ENCODE measurements around the gene PTPN7. TPM values are rescaled to one million over a fixed set of nuclear protein-coding genes. Genes with fewer than 3 reads are reported as not detected.
"Not testable (repeated sequence)": the region's sequence is repeated elsewhere in the genome, so short reads cannot be mapped to it uniquely, and the experiment has no call there.

PTPN7 gene
- total RNA-seq, 1 experiment from 2014 or later: not detected

- DNase-seq: no peak
- Histone ChIP-seq H3K9me3 (no peaks in the 10 kb centered on the region), H3K27me3 (peaks cover 6% of the 10 kb centered on the region), H3K36me3 (no peaks in the 10 kb centered on the region), H3K4me3 (no peak within 1 kb of the TSS)
Observed at GRCh38 chr1:202193614-202194327, 33.4 kb upstream of the PTPN7 start, which contains the start of gene LGR6. LGR6 (plus strand) TSS chr1:202193799; CDS start chr1:202193990, 191 bp downstream.

- peak; percentile 45 for DNase-seq
- peaks cover 6% of the 10 kb centered on the region for H3K27me3 ChIP-seq
- no peak overlapping the region for H3K4me3 ChIP-seq
- H3K9me3 ChIP-seq: no peaks in the 10 kb centered on the region
- no peaks in the 10 kb centered on the region for H3K36me3 ChIP-seq
Observed at GRCh38 chr1:202192770-202193613, 32.6 kb upstream of the PTPN7 start.

GRCh38 chr1:202191391-202191790 is 31.0 kb upstream of the PTPN7 start:
- H3K27me3 ChIP-seq, H3K9me3 ChIP-seq, H3K4me3 ChIP-seq, H3K36me3 ChIP-seq, DNase-seq: not testable (repeated sequence)

- H3K9me3 ChIP-seq: no peaks in the 10 kb centered on the region
- H3K36me3 ChIP-seq: no peaks in the 10 kb centered on the region
- H3K27me3 ChIP-seq: peaks cover 6% of the 10 kb centered on the region
- DNase-seq: no peak
- H3K4me3 ChIP-seq: no peak overlapping the region
Observed at GRCh38 chr1:202189918-202190715, 29.7 kb upstream of the PTPN7 start.

GRCh38 chr1:202189001-202189790 is 28.8 kb upstream of the PTPN7 start:
- Histone ChIP-seq H3K9me3 (no peaks in the 10 kb centered on the region), H3K4me3 (no peak overlapping the region), H3K27me3 (peaks cover 6% of the 10 kb centered on the region), H3K36me3 (no peaks in the 10 kb centered on the region)
- peak; percentile 71 for DNase-seq

GRCh38 chr1:202187697-202188407 is 27.4 kb upstream of the PTPN7 start:
- Histone ChIP-seq H3K4me3 (no peak overlapping the region), H3K36me3 (no peaks in the 10 kb centered on the region), H3K9me3 (no peaks in the 10 kb centered on the region), H3K27me3 (peaks cover under 1% of the 10 kb centered on the region; the same call in 1 of the 2 replicates)
- no peak for DNase-seq

- H3K27me3 ChIP-seq: no peaks in the 10 kb centered on the region
- DNase-seq: no peak
- no peaks in the 10 kb centered on the region for H3K36me3 ChIP-seq
- no peaks in the 10 kb centered on the region for H3K9me3 ChIP-seq
- H3K4me3 ChIP-seq: no peak overlapping the region
Observed at GRCh38 chr1:202187041-202187671, 26.8 kb upstream of the PTPN7 start.

GRCh38 chr1:202186327-202186726 is 25.9 kb upstream of the PTPN7 start:
- DNase-seq: no peak

GRCh38 chr1:202184750-202185460 is 24.5 kb upstream of the PTPN7 start:
- Histone ChIP-seq H3K9me3 (no peaks in the 10 kb centered on the region), H3K27me3 (no peaks in the 10 kb centered on the region), H3K4me3 (no peak overlapping the region), H3K36me3 (no peaks in the 10 kb centered on the region)
- DNase-seq: peak; percentile 90

More at GRCh38 chr1:202186327-202186726, 25.9 kb upstream of the PTPN7 start:
- no peaks in the 10 kb centered on the region for H3K27me3 ChIP-seq
- H3K9me3 ChIP-seq: no peaks in the 10 kb centered on the region
- H3K4me3 ChIP-seq: no peak overlapping the region
- no peaks in the 10 kb centered on the region for H3K36me3 ChIP-seq

GRCh38 chr1:202182040-202182877 is 21.9 kb upstream of the PTPN7 start:
- no peak for DNase-seq
- no peaks in the 10 kb centered on the region for H3K9me3 ChIP-seq
- no peaks in the 10 kb centered on the region for H3K27me3 ChIP-seq
- no peaks in the 10 kb centered on the region for H3K36me3 ChIP-seq
- no peak overlapping the region for H3K4me3 ChIP-seq

- Histone ChIP-seq H3K27me3 (no peaks in the 10 kb centered on the region), H3K9me3 (no peaks in the 10 kb centered on the region), H3K36me3 (no peaks in the 10 kb centered on the region), H3K4me3 (no peak overlapping the region)
- DNase-seq: no peak
Observed at GRCh38 chr1:202181586-202181985, 21.2 kb upstream of the PTPN7 start.

GRCh38 chr1:202180751-202181139 is 20.3 kb upstream of the PTPN7 start:
- H3K36me3 ChIP-seq, DNase-seq, H3K4me3 ChIP-seq, H3K27me3 ChIP-seq, H3K9me3 ChIP-seq: not testable (repeated sequence)

- Histone ChIP-seq H3K27me3 (no peaks in the 10 kb centered on the region), H3K4me3 (no peak overlapping the region), H3K36me3 (no peaks in the 10 kb centered on the region), H3K9me3 (no peaks in the 10 kb centered on the region)
- DNase-seq: no peak
Observed at GRCh38 chr1:202179828-202180750, 19.7 kb upstream of the PTPN7 start.
